GM20431 (cell line): ENCODE measurements around the gene DNAL1.

Source experiments
- in situ Hi-C: fragments of 300-500 bp; cut with MseI, MboI; formaldehyde crosslinking; loops from one replicate; pipeline ENCODE4 v1.15.0; 2020; ENCODE audit warnings: low sequenced_read_pairs; ENCODE audit not compliant: unreplicated experiment

DNAL1 gene

DNA sequence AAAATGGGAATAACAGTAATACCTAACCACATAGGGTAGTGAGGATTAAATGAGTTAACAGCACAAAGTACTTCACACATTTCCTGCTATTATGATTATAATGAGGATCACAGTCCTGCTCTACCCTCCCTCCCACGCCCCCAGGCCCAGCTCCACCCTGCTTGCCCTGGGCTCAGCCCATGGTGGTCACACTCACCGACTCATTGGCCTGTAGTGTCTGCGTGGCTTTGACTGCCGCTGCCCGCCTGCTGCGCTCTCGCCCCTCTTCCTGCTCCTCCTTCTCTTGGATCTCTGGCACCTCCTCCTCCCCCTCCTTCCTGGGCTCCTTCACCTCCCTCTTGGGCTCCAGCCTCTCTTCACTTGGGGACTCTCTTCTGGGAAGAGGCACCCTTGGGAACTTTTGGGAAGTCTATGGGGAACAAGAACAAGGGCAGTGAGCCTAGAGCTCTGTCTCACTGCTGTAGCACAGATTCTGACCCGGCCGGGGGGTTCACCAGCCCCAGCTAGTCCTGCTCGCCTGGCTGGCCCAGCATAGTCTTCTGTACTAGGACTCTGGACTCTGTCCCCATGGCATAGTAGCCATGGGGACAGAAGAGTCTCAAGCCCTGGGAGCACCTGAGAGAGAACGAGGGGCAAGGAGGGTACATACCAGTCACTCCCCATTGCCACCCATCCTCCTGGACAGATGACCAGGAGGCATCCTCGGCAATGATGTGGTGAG is 76.5 kb downstream of the DNAL1 start:
- in situ Hi-C loops: no loop called here

DNA sequence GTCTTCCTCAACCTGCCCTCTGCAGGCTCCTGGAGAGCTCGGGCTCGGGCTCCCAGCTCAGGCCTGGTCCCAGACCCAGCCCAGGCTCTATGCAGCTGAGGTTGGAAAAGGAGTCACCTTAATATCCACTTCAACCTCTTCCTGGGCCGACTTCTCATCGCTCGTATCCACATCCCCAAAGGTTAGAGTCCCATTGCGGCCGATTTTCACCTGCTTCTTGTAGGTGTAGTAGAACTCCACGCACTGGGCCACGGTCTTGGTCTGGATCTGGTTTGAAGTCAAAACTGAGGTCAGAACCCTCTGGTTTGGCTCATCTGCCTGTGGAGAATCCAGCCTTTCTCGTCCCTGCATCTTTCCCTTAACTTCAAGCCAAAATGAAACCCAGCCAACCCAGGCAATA is 77.8 kb downstream of the DNAL1 start:
- in situ Hi-C loops: no loop called here

GRCh38 chr14:73723406-73723796 is 78.6 kb downstream of the DNAL1 start:
- in situ Hi-C loops: no loop called here

DNA sequence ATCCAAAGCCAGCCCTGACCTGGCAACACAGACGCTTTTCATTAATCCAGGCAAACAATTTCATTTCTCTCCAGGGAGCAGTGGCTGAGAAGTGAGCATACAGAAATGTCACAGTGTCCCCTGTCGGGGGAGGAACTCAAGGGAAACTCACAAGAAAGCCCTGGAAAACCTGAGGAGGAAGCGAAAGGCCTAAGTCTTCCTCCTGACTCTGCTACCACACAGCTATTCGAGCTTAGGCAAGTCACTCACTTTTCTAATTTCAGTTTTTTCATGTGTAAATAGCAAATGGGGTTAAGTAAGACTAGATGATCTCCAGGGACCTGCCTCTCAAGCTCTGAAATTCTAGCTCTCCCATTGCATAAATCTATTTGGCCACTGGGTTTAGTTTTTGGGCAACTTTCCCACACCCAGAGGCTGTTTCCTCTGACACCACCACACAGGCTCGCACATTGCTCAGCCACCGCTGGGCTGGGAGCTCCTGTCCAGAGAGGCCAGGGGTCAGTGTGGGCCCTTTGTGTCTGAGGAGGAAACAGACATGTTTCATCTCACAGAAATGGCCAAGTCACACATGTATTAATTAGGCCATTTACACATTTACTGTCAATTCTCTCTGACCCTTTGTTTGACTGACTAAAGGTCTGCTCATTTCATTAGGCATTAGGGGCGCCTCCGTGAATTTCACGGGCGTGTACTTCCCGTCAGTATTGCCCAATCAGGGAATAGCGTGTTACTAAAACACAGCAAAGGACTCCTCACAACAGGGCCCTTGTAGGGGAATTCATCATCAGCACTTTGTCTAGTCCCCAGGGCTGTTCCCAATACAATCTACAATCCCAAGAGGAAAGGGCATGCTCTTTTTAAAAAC is 79.2 kb downstream of the DNAL1 start:
- in situ Hi-C loops: no loop called here

DNA sequence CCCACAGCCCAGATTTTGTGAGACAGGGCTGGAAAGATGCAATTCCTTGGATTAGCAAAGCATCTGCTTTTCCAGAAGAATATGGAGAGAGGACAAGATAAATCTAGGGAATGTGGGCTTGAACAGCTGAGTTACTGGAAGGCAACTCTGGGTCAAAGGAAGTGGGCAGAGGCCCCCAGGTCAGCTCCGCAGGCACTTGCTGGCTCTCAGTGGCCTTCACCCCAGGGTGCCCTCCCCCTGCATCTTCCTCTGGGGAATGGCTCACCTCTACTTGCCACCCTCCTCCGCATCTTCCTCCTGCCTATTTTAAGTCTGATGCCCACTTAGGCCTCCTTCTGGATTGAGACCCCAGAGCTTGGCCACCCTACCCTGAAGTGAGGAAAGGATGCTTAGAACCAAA is 79.9 kb downstream of the DNAL1 start:
- in situ Hi-C loops: no loop called here

GRCh38 chr14:73725116-73726024 is 80.6 kb downstream of the DNAL1 start:
- in situ Hi-C loops: no loop called here

DNA sequence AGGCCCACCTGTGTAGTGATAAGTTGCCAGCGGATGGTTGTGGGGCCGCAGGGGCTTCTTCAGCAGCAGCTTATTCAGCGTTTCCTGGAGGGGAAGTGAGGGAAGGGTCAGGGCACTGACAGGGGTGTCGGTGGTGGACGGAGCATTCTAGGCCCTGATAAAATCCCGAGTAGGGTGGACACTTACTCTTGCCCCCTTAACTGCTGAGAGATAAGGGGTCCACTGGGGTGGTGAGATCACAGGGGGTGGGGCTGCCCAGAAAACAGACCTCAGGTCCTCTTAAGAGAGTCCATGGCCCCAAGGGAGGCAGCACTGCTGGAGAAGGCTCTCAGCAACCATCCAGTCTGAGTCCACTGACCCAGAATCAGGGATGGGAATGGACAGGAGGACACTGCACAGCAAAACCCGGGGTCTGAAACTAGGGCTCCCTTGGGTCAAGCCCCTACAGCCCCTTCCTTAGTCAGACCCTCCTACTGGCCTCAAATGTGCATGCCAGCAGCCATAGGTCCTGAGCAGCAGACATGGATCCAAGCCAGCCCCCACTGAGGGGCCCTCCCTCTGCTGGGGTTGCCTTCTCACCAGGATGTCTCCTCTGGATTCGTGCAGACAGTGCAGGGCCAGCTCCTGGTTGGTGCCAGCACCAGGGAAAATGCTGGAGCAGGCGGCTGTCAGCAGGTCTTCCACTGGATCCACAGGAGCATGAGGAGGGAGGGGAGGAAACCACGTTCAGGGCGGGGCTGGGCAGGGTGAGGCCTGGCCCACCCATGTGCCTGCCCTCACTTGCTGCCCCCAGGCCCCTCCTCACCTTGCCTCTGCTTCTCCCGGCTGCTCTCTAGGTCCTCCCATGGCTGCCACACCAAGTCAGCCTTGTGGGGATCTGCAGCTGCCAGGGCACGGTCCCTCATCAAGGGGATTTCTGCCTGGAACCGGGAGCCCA is 81.5 kb downstream of the DNAL1 start:
- in situ Hi-C loops: no loop called here

DNA sequence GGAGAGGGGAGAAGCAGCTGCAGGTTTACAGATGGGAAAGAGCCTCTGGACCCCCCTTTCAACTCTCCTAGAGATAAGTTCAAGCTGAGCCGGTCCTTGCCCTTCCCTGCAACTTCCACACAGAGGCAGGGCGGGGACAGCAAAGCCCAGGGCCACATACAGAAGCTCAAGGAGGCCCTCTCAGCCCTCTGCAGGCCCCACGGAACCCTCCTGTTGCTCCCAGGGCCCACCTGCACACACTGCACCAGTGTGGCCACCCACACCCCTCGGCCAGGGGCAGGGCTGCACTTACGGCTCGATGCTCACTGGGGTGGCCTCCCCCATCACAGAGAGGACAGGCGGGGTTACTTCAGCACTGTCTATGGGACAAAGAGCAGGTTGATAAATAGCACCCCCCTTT is 82.4 kb downstream of the DNAL1 start:
- in situ Hi-C loops: no loop called here

DNA sequence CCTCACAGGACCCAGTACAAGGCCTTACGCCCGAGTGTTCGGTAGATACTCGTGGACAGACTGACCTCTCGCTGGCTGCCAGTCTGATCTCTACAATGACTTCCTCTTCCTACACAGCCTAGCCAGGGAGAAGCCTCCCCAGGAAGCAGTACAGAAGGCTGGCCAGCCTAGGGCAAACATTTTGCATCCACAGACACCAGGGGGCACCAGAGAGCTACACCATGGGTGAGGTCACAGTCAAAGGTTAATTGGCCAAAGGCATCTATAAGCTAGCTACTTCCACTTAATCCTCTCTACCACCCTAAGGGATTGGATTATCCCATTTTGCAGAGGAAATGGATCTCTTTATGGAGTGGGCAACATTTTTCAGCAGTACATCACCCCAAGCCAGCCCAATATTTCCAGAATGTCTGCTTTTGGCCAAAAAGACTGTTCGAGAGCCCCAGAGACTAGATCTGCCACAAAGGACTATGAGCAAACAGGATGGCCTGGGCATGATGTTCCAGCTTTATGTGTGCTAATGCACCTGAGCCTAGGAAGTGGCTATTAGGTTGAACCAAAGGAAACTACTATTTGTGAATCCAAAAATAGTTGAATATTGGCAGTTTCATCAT is 84.0 kb downstream of the DNAL1 start:
- in situ Hi-C loops: no loop called here

GRCh38 chr14:73729556-73730265 is 84.9 kb downstream of the DNAL1 start:
- in situ Hi-C loops: no loop called here

DNA sequence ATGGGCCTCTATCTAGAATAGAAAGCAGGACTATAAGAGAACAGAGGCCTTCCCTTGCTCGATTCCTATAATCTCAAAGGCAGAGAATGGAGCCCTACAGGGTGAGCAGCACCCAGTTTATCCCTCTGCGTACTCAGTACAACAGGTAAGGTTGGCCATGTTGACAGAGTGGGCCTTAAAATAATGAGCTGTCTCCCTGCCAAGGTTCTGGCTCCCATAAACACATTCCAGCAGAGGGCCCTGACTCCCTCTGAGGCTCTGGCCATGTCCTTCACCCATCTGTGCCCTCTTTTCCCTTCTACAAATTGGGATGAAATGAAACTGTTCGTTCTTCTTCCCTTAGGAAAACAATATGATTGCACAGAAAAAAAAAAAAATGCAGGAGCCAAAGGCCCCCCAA is 86.3 kb downstream of the DNAL1 start:
- in situ Hi-C loops: no loop called here

DNA sequence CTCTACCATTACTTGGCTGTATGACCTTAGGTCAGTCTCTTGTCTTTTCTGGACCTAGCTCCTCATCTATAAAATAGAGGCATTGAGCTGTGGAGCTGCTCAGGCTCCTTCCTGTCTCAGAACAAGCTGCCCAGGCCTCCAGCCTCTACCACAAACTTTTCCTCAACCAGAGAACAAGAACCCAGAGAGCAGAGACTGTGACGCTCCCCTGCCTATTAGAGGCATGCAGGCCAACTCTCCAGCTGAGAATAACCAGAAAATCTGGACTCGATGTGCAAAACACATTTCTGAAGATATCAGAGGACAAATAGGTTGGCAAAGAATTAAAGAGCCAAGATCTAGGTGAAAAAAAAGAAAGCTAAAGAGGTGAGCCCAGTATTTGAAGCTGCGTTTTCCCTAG is 87.2 kb downstream of the DNAL1 start:
- in situ Hi-C loops: no loop called here

DNA sequence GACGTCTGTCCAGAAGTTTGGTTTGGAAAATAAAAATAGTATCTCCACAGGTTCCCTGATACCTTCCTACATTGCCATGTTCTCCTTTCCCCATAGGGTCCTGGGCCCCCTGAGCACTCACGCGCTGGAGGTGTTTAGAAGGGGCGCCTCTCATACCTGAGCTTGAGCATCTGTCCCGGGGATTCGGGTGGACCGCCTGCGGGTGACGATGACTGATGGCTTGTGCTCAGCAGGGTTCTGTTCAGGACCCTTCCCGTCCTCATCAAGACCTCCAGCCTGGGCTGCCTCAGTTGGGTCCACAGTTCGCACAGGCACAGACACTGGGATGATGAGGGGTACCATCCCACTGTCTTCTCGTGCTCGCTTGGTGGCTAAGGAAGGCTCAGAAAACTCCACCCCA is 92.1 kb downstream of the DNAL1 start:
- in situ Hi-C loops: no loop called here

DNA sequence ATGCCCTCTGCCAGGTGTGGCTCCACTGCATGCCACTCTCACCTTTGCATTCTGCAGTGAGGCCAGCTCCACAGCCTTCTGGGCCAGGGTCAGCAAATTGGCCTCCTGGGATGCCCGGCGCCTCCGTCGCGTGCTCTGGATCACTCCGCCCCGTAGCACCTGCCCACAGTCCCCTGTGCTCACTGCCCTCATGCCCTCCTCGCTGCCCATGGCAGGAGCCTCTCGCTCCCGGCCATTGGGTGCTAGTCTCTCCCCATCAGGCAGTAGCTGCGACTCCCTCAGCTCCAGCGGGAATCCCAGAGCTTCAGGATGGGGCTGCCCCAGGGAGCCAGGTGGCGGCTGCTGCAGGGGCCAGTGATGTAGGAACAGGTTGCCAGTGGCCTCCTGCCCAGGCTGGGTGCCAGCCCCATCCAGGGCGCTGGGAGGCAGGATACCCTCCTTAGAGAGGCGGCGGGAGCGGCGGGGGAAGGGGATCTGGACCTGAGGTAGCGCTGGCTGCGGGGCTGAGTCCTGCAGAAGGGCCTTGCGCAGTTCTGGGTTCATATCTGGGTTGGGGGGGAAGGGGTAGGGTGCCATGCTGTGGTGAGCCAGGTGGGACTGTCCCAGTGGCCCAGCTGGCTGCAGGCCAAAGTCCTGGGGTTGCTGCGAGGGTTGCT is 93.9 kb downstream of the DNAL1 start:
- in situ Hi-C loops: no loop called here

DNA sequence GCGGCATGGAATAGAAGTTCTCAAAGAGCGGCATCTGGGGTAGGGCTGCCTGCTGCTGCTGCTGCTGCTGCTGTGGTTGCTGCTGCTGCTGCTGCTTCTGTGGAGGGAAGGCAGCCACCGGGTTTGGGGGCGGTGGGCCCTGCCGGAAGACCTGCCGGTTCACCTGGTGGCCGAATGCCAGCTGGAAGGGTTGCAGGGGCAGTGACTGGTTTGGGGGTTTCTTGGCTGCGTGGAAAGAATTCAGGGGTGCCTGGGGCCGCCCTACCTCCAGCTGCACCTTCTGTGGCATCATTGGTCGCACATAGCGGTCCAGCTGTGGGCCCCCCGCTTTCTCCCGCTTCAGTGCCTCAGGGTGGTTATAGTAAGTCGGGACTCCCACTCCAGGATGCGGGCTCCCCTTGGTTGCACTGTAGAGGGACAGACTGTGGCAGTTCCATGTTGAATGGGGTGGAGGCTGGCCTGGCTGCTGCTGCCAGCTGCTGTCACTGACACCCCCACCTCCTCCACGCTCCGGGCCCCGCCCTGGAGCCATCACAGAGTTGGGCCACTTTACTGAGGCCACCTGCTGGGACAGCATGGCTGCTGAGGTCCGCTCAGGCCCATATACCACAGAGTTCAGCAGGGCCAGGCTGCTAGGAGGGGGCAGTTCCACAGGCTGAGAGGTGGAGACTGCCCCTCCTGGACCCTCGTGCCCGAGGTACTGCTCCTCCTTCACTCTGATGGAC is 94.5 kb downstream of the DNAL1 start:
- in situ Hi-C loops: no loop called here

- in situ Hi-C loops: no loop called here
Measured at GRCh38 chr14:73739899-73740617, 95.3 kb downstream of the DNAL1 start.
